Kidney (tissue), 14 donors: ENCODE data around the gene APOA4. TPM values are rescaled to one million over a fixed set of nuclear protein-coding genes. Genes with fewer than 3 reads are reported as not detected.
"Not testable (repeated sequence)": the region's sequence is repeated elsewhere in the genome, so short reads cannot be mapped to it uniquely, and the experiment has no call there.

Experiments used
- DNase-seq, 5 donors: peaks; one replicate each; pipeline ENCODE4 v3.0.0-alpha.2; 2013 to 2020
- FAIRE-seq: peaks from 2 replicates; lab custom pipeline; 2012; peaks lifted over from hg19 to GRCh38; lab: Jason Lieb, UNC
- H3K27ac ChIP-seq, 2 donors: one replicate each; pipeline ENCODE4 v1.7.0; 2013; ENCODE audit warnings: low read depth in 2 of 2, low read length in 2 of 2, inconsistent platforms in 1 of 2
- H3K27me3 ChIP-seq: one replicate; pipeline ENCODE4 v1.7.1; 2013; ENCODE audit warnings: low read length, inconsistent platforms; ENCODE audit not compliant: control insufficient read depth, insufficient read depth
- H3K36me3 ChIP-seq, 3 donors: one replicate each; pipeline versions ENCODE4 v1.7.0 to v1.7.1; 2013; ENCODE audit warnings: low read length in 3 of 3, control low read depth in 1 of 3, inconsistent platforms in 1 of 3; ENCODE audit not compliant: insufficient read depth in 3 of 3, control insufficient read depth in 2 of 3
- H3K4me1 ChIP-seq, 3 donors: one replicate each; pipeline versions ENCODE4 v1.7.0 to v1.7.1; 2013; ENCODE audit warnings: low read length in 3 of 3, inconsistent platforms in 1 of 3, low read depth in 1 of 3; ENCODE audit not compliant: control insufficient read depth in 2 of 3, insufficient read depth in 2 of 3
- H3K4me3 ChIP-seq, 3 donors: one replicate each; pipeline versions ENCODE4 v1.7.0 to v1.8.1; 2013; ENCODE audit warnings: low read length in 3 of 3, control low read depth in 1 of 3, inconsistent platforms in 1 of 3
- H3K9ac ChIP-seq, 3 donors: one replicate each; pipeline versions ENCODE4 v1.7.0 to v1.7.1; 2013; ENCODE audit warnings: low read length in 3 of 3, control low read depth in 1 of 3, inconsistent platforms in 1 of 3
- H3K9me3 ChIP-seq, 3 donors: one replicate each; pipeline versions ENCODE4 v1.7.0 to v1.7.1; 2013; ENCODE audit warnings: low read length in 3 of 3, control low read depth in 1 of 3, inconsistent platforms in 1 of 3; ENCODE audit not compliant: control insufficient read depth in 2 of 3, insufficient read depth in 1 of 3
- intact Hi-C: fragments of 100-400 bp; cut with DNase I; formaldehyde crosslinking; loops from one replicate; pipeline ENCODE4 v1.11.1; 2022
- polyA plus RNA-seq: library from polyadenylated mRNA; stranded (reverse); fragments of 350-450 nt; fragmentation: Illumina TruSeq; extraction: RNeasy Lipid Tissue Mini Kit (QIAGEN cat#74804); gene quantifications from one replicate; pipeline ENCODE4 v1.2.3, GENCODE V29; 2014; ENCODE audit warnings: low read depth, low replicate concordance; ENCODE audit not compliant: insufficient read depth
- total RNA-seq: library from RNA; stranded (reverse); fragmentation: NEBNext Ultra II Directional; extraction: Animal tissue kit (Norgen Biotek cat#: 25700); gene quantifications from one replicate; pipeline ENCODE4 v1.2.1, GENCODE V29; 2021
- TF ChIP-seq, protein P1 (sequence below): IDR thresholded peaks from 3 replicates; pipeline ENCODE4 v1.5.1; 2012; ENCODE audit warnings: mild to moderate bottlenecking, moderate library complexity, borderline replicate concordance; ENCODE audit not compliant: insufficient read depth; ENCODE audit errors: extremely low read depth
- donor health status: control.
- donor health status: control.
- donor health status: control.
- donor health status: control.
- donor health status: control.
- donor health status: DM: yes; HTN: yes; CAD: no.
- donor health status: Normal renal cell carcinoma (clear cell type).

Gene APOA4
- total and polyA plus RNA-seq, 2 donors from 2014 or later, result 0.80 TPM; not detected in 1

DNA sequence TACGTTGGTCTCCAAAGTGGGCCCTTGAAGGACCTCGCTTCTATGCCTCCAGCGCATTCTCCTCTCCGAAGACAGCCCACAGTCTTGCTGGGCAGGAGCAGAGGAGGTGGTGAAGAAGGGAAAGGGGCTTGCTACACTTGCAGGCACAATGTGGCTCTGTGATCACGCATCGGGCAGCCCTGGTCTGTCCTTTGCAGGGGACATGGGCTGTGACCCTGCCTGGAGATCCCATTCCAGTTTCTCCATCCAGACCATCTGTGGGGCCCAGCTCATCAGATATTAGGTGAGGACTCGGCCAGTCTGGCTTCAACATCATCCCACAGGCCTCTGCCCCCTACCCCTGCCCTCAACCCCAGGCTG is 13.5 kb upstream of the APOA4 start:
- H3K27me3 ChIP-seq, result no peaks in the 10 kb centered on the region
- no peak for DNase-seq
- peaks cover 0 to 8% (median 6%) of the 10 kb centered on the region in 3 donors for H3K4me1 ChIP-seq
- no peak overlapping the region for H3K27ac ChIP-seq
- TF ChIP-seq, protein P1, sequence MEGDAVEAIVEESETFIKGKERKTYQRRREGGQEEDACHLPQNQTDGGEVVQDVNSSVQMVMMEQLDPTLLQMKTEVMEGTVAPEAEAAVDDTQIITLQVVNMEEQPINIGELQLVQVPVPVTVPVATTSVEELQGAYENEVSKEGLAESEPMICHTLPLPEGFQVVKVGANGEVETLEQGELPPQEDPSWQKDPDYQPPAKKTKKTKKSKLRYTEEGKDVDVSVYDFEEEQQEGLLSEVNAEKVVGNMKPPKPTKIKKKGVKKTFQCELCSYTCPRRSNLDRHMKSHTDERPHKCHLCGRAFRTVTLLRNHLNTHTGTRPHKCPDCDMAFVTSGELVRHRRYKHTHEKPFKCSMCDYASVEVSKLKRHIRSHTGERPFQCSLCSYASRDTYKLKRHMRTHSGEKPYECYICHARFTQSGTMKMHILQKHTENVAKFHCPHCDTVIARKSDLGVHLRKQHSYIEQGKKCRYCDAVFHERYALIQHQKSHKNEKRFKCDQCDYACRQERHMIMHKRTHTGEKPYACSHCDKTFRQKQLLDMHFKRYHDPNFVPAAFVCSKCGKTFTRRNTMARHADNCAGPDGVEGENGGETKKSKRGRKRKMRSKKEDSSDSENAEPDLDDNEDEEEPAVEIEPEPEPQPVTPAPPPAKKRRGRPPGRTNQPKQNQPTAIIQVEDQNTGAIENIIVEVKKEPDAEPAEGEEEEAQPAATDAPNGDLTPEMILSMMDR, result no peak
- H3K9ac ChIP-seq, result no peak overlapping the region
- FAIRE-seq, result no peak
- intact Hi-C loops, result no loop called here
- H3K9me3 ChIP-seq, result no peaks in the 10 kb centered on the region
- no peaks in the 10 kb centered on the region for H3K36me3 ChIP-seq
- no peak overlapping the region for H3K4me3 ChIP-seq

DNA sequence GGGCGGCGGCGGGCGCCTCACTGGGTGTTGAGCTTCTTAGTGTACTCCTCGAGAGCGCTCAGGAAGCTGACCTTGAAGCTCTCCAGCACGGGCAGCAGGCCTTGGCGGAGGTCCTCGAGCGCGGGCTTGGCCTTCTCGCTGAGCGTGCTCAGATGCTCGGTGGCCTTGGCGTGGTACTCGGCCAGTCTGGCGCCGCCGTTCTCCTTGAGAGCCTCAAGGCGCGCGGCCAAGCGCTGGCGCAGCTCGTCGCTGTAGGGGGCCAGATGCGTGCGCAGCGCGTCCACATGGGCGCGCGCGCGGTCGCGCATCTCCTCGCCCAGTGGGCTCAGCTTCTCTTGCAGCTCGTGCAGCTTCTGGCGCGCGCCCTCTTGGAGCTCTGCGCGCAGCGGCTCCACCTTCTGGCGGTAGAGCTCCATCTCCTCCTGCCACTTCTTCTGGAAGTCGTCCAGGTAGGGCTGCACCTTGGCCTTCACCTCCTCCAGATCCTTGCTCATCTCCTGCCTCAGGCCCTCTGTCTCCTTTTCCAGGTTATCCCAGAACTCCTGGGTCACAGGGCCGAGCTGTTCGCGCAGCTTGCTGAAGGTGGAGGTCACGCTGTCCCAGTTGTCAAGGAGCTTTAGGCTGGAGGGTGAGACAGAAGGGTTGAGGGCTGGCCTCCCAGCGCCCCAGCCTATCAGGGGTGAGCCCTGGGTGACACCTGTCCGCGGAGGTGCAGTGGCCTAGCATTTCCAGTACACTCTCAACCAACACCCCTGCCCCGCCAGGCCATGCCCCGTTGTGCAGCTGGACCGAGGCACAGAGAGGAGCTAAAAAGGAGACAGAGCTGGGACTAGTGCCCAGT is 12.9 kb upstream of the APOA4 start:
- Histone ChIP-seq H3K27ac (peak overlapping the region; percentile 36 to 49), H3K9ac (peak overlapping the region in 1 of 3 donors; percentile 46), H3K27me3 (no peaks in the 10 kb centered on the region), H3K36me3 (no peaks in the 10 kb centered on the region), H3K4me3 (peak overlapping the region; percentile 26 to 50 (median 32)), H3K9me3 (no peaks in the 10 kb centered on the region), H3K4me1 (peaks cover 0 to 8% (median 6%) of the 10 kb centered on the region in 3 donors)
- DNase-seq (peak; percentile 93 to 97 (median 95)), FAIRE-seq (no peak)
- TF ChIP-seq, protein P1, result peak; percentile 67
- intact Hi-C loops, result no loop called here

DNA sequence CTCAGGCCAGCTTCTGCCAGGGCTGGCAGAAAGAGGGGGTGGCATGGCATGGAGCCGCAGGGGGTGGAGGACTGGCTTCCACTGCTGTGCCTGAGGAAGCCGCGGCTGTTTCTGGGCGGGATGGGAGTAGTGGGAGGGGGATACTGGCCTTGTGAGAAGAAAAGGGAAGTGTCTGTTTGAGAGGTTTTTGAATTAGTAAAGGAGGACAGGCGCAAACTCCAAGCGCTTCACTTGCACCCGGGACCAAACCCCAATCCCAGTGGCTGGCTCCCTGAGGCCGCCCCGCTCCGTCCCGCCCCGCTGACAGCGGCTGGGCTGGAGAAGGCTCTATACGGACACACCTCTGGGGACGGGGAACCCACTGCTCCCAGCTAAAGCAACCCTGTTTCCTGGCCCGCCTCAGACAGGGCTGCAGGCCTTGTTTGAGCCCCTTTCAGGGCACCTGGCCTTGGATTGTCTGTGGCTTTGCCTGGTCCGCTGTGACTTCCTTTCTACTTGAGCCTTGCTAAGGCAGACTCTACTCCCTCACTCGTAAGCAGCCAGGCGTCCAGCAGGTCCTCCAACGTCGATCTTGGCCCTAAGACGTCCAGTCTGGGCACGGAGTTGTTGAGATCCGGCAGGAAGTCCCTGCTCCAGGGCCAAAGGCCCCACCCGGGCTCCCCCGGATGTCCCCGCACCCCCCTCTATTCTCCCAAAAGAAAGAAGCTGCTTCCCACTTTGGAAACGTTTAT is 12.1 kb upstream of the APOA4 start:
- Histone ChIP-seq H3K27me3 (no peaks in the 10 kb centered on the region), H3K4me1 (peaks cover 0 to 8% (median 6%) of the 10 kb centered on the region in 3 donors), H3K9ac (no peak overlapping the region), H3K27ac (peak overlapping the region; percentile 36 to 49), H3K9me3 (no peaks in the 10 kb centered on the region), H3K36me3 (no peaks in the 10 kb centered on the region), H3K4me3 (peak overlapping the region in 1 of 3 donors; percentile 50)
- no peak for DNase-seq
- intact Hi-C loops, result no loop called here
- TF ChIP-seq, protein P1, result no peak
- FAIRE-seq, result no peak

- intact Hi-C loops, result not testable (repeated sequence)
These were observed 11.5 kb upstream of the APOA4 start for GRCh38 chr11:116834535-116835041.

More at GRCh38 chr11:116834535-116835041, 11.5 kb upstream of the APOA4 start:
- not testable (repeated sequence) for H3K27ac ChIP-seq, DNase-seq, H3K9me3 ChIP-seq, H3K9ac ChIP-seq, H3K36me3 ChIP-seq, H3K4me3 ChIP-seq, H3K27me3 ChIP-seq, FAIRE-seq, H3K4me1 ChIP-seq
